ENCODE measurements around the gene GGT1. TPM values are rescaled to one million over a fixed set of nuclear protein-coding genes. Genes with fewer than 3 reads are reported as not detected.
"Not testable (repeated sequence)": the region's sequence is repeated elsewhere in the genome, so short reads cannot be mapped to it uniquely, and the experiment has no call there.

Gene GGT1
- total and polyA plus RNA-seq, 2 of the 8 experiments (the other 6 are each of a cell fraction or from before 2014, with no cell fraction given), result 14.4 to 29.2 TPM

GRCh38 chr22:24622596-24622995 lies 19.6 kb downstream of the GGT1 start:
- H2BK20ac ChIP-seq (ENCODE audit: low read length); H4K91ac ChIP-seq (replicated peaks; ENCODE audit: insufficient read length, low read length); POLR2A ChIA-PET (ENCODE audit: partially characterized antibody); H3K4me1 ChIP-seq (replicated peaks in 1 of 4; ENCODE audit: control insufficient read depth in 3 of 4, insufficient read depth in 4 of 4, low read length in 3 of 4); H3K9me3 ChIP-seq (ENCODE audit: insufficient read depth in 2 of 2, low read depth in 1 of 2, low read length in 1 of 2); FAIRE-seq; H4K20me1 ChIP-seq (replicated peaks in 1 of 2; ENCODE audit: control insufficient read depth in 1 of 2, insufficient read depth in 2 of 2, low read length in 2 of 2); DNase-seq (ENCODE audit: low read depth in 1 of 2, low spot score in 2 of 2); H4K8ac ChIP-seq (ENCODE audit: extremely low read depth, insufficient read depth, low read length); H3K18ac ChIP-seq (ENCODE audit: extremely low read depth, low read length); H3K36me3 ChIP-seq (ENCODE audit: control insufficient read depth in 2 of 4, insufficient read depth in 4 of 4, low read length in 3 of 4); H2AFZ ChIP-seq (ENCODE audit: low read length); H3K56ac ChIP-seq (replicated peaks; ENCODE audit: insufficient read length, low read depth, low read length); H3K4me2 ChIP-seq (ENCODE audit: insufficient read depth in 1 of 2, low read depth in 2 of 2, low read length in 2 of 2); H3K27ac ChIP-seq (ENCODE audit: low read depth, low read length); H3K79me1 ChIP-seq (ENCODE audit: low read depth, low read length); H2BK5ac ChIP-seq (ENCODE audit: low read depth, low read length); H3K4ac ChIP-seq (replicated peaks; ENCODE audit: insufficient read length, low read depth, low read length); H3K27me3 ChIP-seq (replicated peaks in 1 of 4; ENCODE audit: control insufficient read depth in 3 of 4, extremely low read depth in 1 of 4, insufficient read depth in 3 of 4, low read length in 3 of 4); H2BK12ac ChIP-seq (ENCODE audit: low read depth, low read length); H3K14ac ChIP-seq (ENCODE audit: insufficient read length); H4K5ac ChIP-seq (ENCODE audit: insufficient read length, low read depth, low read length); H2AK5ac ChIP-seq (ENCODE audit: low read depth, low read length); H3K23ac ChIP-seq (ENCODE audit: insufficient read length); H3K4me3 ChIP-seq (ENCODE audit: extremely low read depth in 1 of 4, insufficient read depth in 2 of 4, low read depth in 3 of 4, low read length in 4 of 4); H3K23me2 ChIP-seq (ENCODE audit: low read depth, low read length); H2BK15ac ChIP-seq (ENCODE audit: low read length); H3K79me2 ChIP-seq (ENCODE audit: control insufficient read depth in 1 of 2, insufficient read depth in 2 of 2, low read length in 2 of 2); H2BK120ac ChIP-seq (replicated peaks; ENCODE audit: low read depth, low read length); H3K9ac ChIP-seq (replicated peaks in 1 of 4; ENCODE audit: extremely low read depth in 1 of 4, low read depth in 3 of 4, low read length in 3 of 4): not testable (repeated sequence)
- 96% methylated on average over 2 of the region's 2 CpGs; no CpG with 5 or more reads in 1 of the 2 experiments for WGBS, 2 experiments (ENCODE audit: extremely low coverage in 1 of 2, insufficient coverage in 1 of 2, insufficient read length in 1 of 2, insufficient replicate concordance in 2 of 2, low coverage in 1 of 2, low lambda C conversion rate in 2 of 2, missing lambda C conversion rate in 1 of 2)
- CTCF ChIA-PET (ENCODE audit: partially characterized antibody), result interaction anchor here (0.6 kb wide), 1 partner anchor 12 kb away, joined by 4 read pairs; no protein-coding TSS in a partner anchor

GRCh38 chr22:24627911-24628310 lies 24.9 kb downstream of the GGT1 start:
- H3K79me1 ChIP-seq (ENCODE audit: low read depth, low read length); H3K27me3 ChIP-seq (replicated peaks in 1 of 4; ENCODE audit: control insufficient read depth in 3 of 4, extremely low read depth in 1 of 4, insufficient read depth in 3 of 4, low read length in 3 of 4); H3K79me2 ChIP-seq (ENCODE audit: control insufficient read depth in 1 of 2, insufficient read depth in 2 of 2, low read length in 2 of 2): not testable (repeated sequence)

More at GRCh38 chr22:24627911-24628310, 24.9 kb downstream of the GGT1 start:
- H3K9me3 ChIP-seq (ENCODE audit: insufficient read depth in 2 of 2, low read depth in 1 of 2, low read length in 1 of 2); CTCF ChIA-PET (ENCODE audit: partially characterized antibody); H2AK5ac ChIP-seq (ENCODE audit: low read depth, low read length); H2AFZ ChIP-seq (ENCODE audit: low read length); H3K36me3 ChIP-seq (ENCODE audit: control insufficient read depth in 2 of 4, insufficient read depth in 4 of 4, low read length in 3 of 4); H3K27ac ChIP-seq (ENCODE audit: low read depth, low read length); H4K20me1 ChIP-seq (replicated peaks in 1 of 2; ENCODE audit: control insufficient read depth in 1 of 2, insufficient read depth in 2 of 2, low read length in 2 of 2); H2BK20ac ChIP-seq (ENCODE audit: low read length); H4K8ac ChIP-seq (ENCODE audit: extremely low read depth, insufficient read depth, low read length); H3K4ac ChIP-seq (replicated peaks; ENCODE audit: insufficient read length, low read depth, low read length); FAIRE-seq; H3K18ac ChIP-seq (ENCODE audit: extremely low read depth, low read length); H3K56ac ChIP-seq (replicated peaks; ENCODE audit: insufficient read length, low read depth, low read length); DNase-seq (ENCODE audit: low read depth in 1 of 2, low spot score in 2 of 2); H2BK12ac ChIP-seq (ENCODE audit: low read depth, low read length); H2BK15ac ChIP-seq (ENCODE audit: low read length); H2BK5ac ChIP-seq (ENCODE audit: low read depth, low read length); H3K4me1 ChIP-seq (replicated peaks in 1 of 4; ENCODE audit: control insufficient read depth in 3 of 4, insufficient read depth in 4 of 4, low read length in 3 of 4); H4K5ac ChIP-seq (ENCODE audit: insufficient read length, low read depth, low read length); H3K14ac ChIP-seq (ENCODE audit: insufficient read length); POLR2A ChIA-PET (ENCODE audit: partially characterized antibody); H3K23ac ChIP-seq (ENCODE audit: insufficient read length); H3K9ac ChIP-seq (replicated peaks in 1 of 4; ENCODE audit: extremely low read depth in 1 of 4, low read depth in 3 of 4, low read length in 3 of 4); H2BK120ac ChIP-seq (replicated peaks; ENCODE audit: low read depth, low read length); H4K91ac ChIP-seq (replicated peaks; ENCODE audit: insufficient read length, low read length); H3K23me2 ChIP-seq (ENCODE audit: low read depth, low read length); H3K4me3 ChIP-seq (ENCODE audit: extremely low read depth in 1 of 4, insufficient read depth in 2 of 4, low read depth in 3 of 4, low read length in 4 of 4); H3K4me2 ChIP-seq (ENCODE audit: insufficient read depth in 1 of 2, low read depth in 2 of 2, low read length in 2 of 2): not testable (repeated sequence)
- 93% methylated on average over 10 of the region's 16 CpGs; no CpG with 5 or more reads in 1 of the 2 experiments for WGBS, 2 experiments (ENCODE audit: extremely low coverage in 1 of 2, insufficient coverage in 1 of 2, insufficient read length in 1 of 2, insufficient replicate concordance in 2 of 2, low coverage in 1 of 2, low lambda C conversion rate in 2 of 2, missing lambda C conversion rate in 1 of 2)

Data from H1 (cell line).